ENCODE results near the gene TMSB4Y.

TMSB4Y gene

GRCh38 chrY:13754661-13755060, 51.0 kb downstream of the TMSB4Y start:
- TF ChIP-seq TCF4 (CRISPR knock-in tag; IDR thresholded peaks at IDR 0.05; ENCODE audit: borderline replicate concordance) (no peak), POU6F1 (CRISPR knock-in tag; IDR thresholded peaks at IDR 0.05; ENCODE audit: borderline replicate concordance, low read depth) (no peak), RARB (CRISPR knock-in tag; IDR thresholded peaks at IDR 0.05) (no peak), ZNF70 (CRISPR knock-in tag; IDR thresholded peaks at IDR 0.05) (no peak), BACH2 (CRISPR knock-in tag; IDR thresholded peaks at IDR 0.05; ENCODE audit: borderline replicate concordance) (no peak), PATZ1 (CRISPR knock-in tag; IDR thresholded peaks at IDR 0.05; ENCODE audit: borderline replicate concordance) (no peak), SNAI2 (CRISPR knock-in tag; IDR thresholded peaks at IDR 0.05) (no peak), ZFP30 (CRISPR knock-in tag; IDR thresholded peaks at IDR 0.05) (no peak), CSRNP3 (CRISPR knock-in tag; IDR thresholded peaks at IDR 0.05) (no peak), CREB5 (CRISPR knock-in tag; IDR thresholded peaks at IDR 0.05; ENCODE audit: low read depth) (no peak), TOX (CRISPR knock-in tag; IDR thresholded peaks at IDR 0.05; ENCODE audit: borderline replicate concordance) (no peak), ARNTL (CRISPR knock-in tag; IDR thresholded peaks at IDR 0.05; ENCODE audit: borderline replicate concordance, low read depth) (no peak), GLIS3 (CRISPR knock-in tag; IDR thresholded peaks at IDR 0.05) (no peak), ESRRG (CRISPR knock-in tag; IDR thresholded peaks at IDR 0.05) (no peak), ZC3H10 (CRISPR knock-in tag; IDR thresholded peaks at IDR 0.05) (no peak), TSHZ2 (CRISPR knock-in tag; IDR thresholded peaks at IDR 0.05) (no peak), CSDC2 (CRISPR knock-in tag; IDR thresholded peaks at IDR 0.05) (no peak)
- ATAC-seq: no peak

Data from SK-N-SH treated with all-trans-retinoic acid at 6 μM for 48 hours (cell line).